CD4-positive, alpha-beta memory T cell (primary cell): ENCODE measurements around the gene CAMK2G. TPM values are rescaled to one million over a fixed set of nuclear protein-coding genes. Genes with fewer than 3 reads are reported as not detected.
A peak's percentile ranks its signal among the peaks of the same experiment; 100 is the strongest.

ENCODE experiments used
- CTCF ChIA-PET: fragments of 350-600 bp; sonication (Branson Sonifier 250); formaldehyde crosslinking; loops from one replicate; lab custom pipeline; 2021; ENCODE audit warnings: inconsistent platforms; ENCODE audit not compliant: partially characterized antibody; lab: Charles Lee
- POLR2A ChIA-PET: fragments of 350-600 bp; sonication (Branson Sonifier 250); formaldehyde crosslinking; loops from one replicate; lab custom pipeline; 2021; ENCODE audit not compliant: partially characterized antibody; lab: Charles Lee
- DNase-seq, 5 donors: peaks; one replicate each; pipeline versions ENCODE4 v3.0.0 to v3.0.0-alpha.2; 2020 to 2022; ENCODE audit warnings: mixed read lengths in 1 of 5
- H3K27ac ChIP-seq: one replicate; pipeline ENCODE4 v1.7.0; 2013; ENCODE audit warnings: low read depth, low read length
- H3K27me3 ChIP-seq: 2 replicates; pipeline ENCODE4 v1.7.0; 2013; ENCODE audit warnings: mild to moderate bottlenecking, low read length, moderate library complexity; ENCODE audit not compliant: insufficient read depth
- H3K36me3 ChIP-seq: 2 replicates; pipeline ENCODE4 v1.7.0; 2013; ENCODE audit warnings: mild to moderate bottlenecking, low read length, moderate library complexity; ENCODE audit not compliant: insufficient read depth
- H3K4me1 ChIP-seq: 2 replicates; pipeline ENCODE4 v1.7.0; 2013; ENCODE audit warnings: mild to moderate bottlenecking, low read length, moderate library complexity; ENCODE audit not compliant: insufficient read depth
- H3K4me3 ChIP-seq, 2 donors: one replicate each; pipeline ENCODE4 v1.7.0; 2013; ENCODE audit warnings: low read length in 2 of 2, mild to moderate bottlenecking in 1 of 2
- H3K9me3 ChIP-seq, 2 donors: one replicate each; pipeline ENCODE4 v1.7.0; 2013; ENCODE audit warnings: low read length in 2 of 2, control low read depth in 1 of 2; ENCODE audit not compliant: control insufficient read depth in 1 of 2
- H3K27ac Mint-ChIP-seq, 7 donors: one replicate each; pipeline ENCODE4 v1.8.0; 2020 to 2021; ENCODE audit warnings: mixed read lengths in 7 of 7, mild to moderate bottlenecking in 6 of 7, inconsistent platforms in 3 of 7, moderate library complexity in 3 of 7
- H3K27me3 Mint-ChIP-seq, 2 donors: one replicate each; pipeline ENCODE4 v1.8.0; 2020 to 2021; ENCODE audit warnings: mixed read lengths in 2 of 2
- H3K36me3 Mint-ChIP-seq, 2 donors: one replicate each; pipeline ENCODE4 v1.8.0; 2020 to 2021; ENCODE audit warnings: mixed read lengths in 2 of 2, inconsistent platforms in 1 of 2, mild to moderate bottlenecking in 1 of 2
- H3K4me1 Mint-ChIP-seq, 4 donors: one replicate each; pipeline ENCODE4 v1.8.0; 2020 to 2021; ENCODE audit warnings: mixed read lengths in 4 of 4, mild to moderate bottlenecking in 1 of 4
- H3K4me3 Mint-ChIP-seq, 8 donors: one replicate each; pipeline ENCODE4 v1.8.0; 2020 to 2021; ENCODE audit warnings: mixed read lengths in 8 of 8, mild to moderate bottlenecking in 7 of 8, moderate library complexity in 6 of 8, inconsistent platforms in 3 of 8
- H3K9me3 Mint-ChIP-seq, 8 donors: one replicate each; pipeline ENCODE4 v1.8.0; 2020 to 2021; ENCODE audit warnings: mixed read lengths in 8 of 8, mild to moderate bottlenecking in 5 of 8, inconsistent platforms in 3 of 8, moderate library complexity in 1 of 8
- intact Hi-C: fragments of 100-400 bp; cut with micrococcal nuclease; formaldehyde crosslinking; loops from one replicate; pipeline ENCODE4 v1.15.1; 2023
- polyA plus RNA-seq, 2 donors: library from polyadenylated mRNA; unstranded; fragments of 300-500 nt; fragmentation: Illumina TruSeq; gene quantifications; one replicate each; pipeline ENCODE4 v1.2.3, GENCODE V29; 2021
- total RNA-seq, 2 experiments: library from RNA; stranded (reverse); gene quantifications; one replicate each; pipeline ENCODE4 v1.2.3, GENCODE V29; 2021

The CAMK2G gene
- total and polyA plus RNA-seq, 4 experiments from 2014 or later = 3.8 to 70.4 (median 36.0) TPM

DNA sequence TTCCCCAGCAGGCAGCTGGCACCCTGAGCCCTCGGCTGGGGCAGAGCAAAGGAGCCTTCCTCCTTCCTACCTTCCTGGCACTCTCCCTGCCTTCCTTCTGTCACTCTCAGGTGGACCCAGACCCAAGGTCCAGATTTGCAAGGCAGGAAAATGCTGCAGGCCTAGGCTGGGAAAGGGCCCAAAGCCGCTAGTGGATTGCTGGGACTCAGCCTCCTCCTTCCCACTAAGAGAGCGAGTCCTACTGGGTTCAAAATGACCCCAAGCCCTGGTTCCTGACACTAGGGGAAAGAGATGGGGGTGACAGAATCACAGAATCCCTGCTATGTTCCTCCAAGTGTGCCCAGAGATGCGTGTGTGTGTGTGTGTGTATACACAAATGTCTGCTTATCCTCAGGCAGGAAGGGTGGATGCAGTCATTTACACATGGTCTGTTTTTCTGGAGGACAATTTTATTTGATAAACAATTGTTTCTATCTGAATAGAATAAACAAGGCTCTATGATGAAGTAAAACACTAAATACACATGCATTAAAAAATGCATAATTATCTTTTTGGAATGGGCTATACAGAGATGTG, 35.3 kb upstream of the CAMK2G start:
- peaks cover 13% of the 10 kb centered on the region for H3K27me3 ChIP-seq
- H3K27me3 Mint-ChIP-seq = peaks cover 24 to 28% of the 10 kb centered on the region in 2 donors
- H3K36me3 ChIP-seq = no peaks in the 10 kb centered on the region
- ChIA-PET CTCF (interaction anchor here (1.4 kb wide), 1 partner anchor 23 kb away, joined by 3 read pairs; no protein-coding TSS in a partner anchor), POLR2A (interaction anchor here (1.2 to 2.2 kb wide), 2 partner anchors 22 to 31 kb away, joined by 5 to 11 read pairs; no protein-coding TSS in a partner anchor)
- H3K27ac Mint-ChIP-seq = no peak overlapping the region
- H3K36me3 Mint-ChIP-seq = no peaks in the 10 kb centered on the region
- DNase-seq = no peak
- H3K4me3 ChIP-seq = no peak overlapping the region
- H3K9me3 Mint-ChIP-seq = no peaks in the 10 kb centered on the region
- H3K9me3 ChIP-seq = no peaks in the 10 kb centered on the region
- intact Hi-C loops = loop anchor here (2.0 kb wide), 1 partner anchor 15 kb away; no protein-coding TSS in a partner anchor
- peaks cover 16 to 36% (median 24%) of the 10 kb centered on the region in 4 donors for H3K4me1 Mint-ChIP-seq
- H3K4me3 Mint-ChIP-seq = peak overlapping the region in 6 of 8 donors; percentile 7 to 89 (median 84)
- H3K27ac ChIP-seq = no peak overlapping the region
- peaks cover 29% of the 10 kb centered on the region for H3K4me1 ChIP-seq

DNA sequence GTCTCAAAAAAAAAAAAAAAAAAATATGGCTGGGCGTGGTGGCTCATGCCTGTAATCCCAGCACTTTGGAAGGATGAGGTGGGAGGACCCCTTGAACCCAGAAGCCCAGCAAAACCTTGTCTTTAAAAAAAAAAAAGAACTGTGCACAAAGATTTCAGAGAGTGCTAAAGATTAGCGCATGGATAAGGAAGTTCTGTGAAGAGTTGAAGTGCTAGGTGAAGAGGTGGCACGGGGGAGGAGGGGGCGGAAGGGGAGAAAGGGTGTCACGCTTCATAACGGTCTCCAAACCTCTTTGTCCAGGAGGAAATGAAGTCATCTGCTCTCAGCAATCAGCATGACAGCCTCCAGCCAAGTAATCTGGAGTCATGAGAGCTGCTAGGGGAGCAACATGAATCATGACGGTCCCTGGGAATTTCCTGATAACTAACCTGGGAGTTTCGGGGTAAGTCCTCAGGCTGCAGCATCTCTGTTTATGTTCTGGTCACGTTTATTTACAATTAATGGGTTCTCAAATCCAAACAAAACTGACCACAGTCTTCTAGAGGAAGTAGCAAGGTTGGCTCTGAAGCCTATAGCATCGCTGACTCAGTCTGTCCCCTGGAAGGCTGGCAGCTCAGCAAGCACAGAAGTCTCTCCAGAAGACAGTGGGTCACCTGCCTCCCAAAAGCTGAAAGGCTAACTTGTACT, 34.6 kb upstream of the CAMK2G start:
- peaks cover 23 to 28% of the 10 kb centered on the region in 2 donors for H3K27me3 Mint-ChIP-seq
- Histone ChIP-seq H3K4me1 (peaks cover 29% of the 10 kb centered on the region), H3K36me3 (no peaks in the 10 kb centered on the region), H3K4me3 (no peak overlapping the region), H3K27ac (no peak overlapping the region), H3K27me3 (peaks cover 13% of the 10 kb centered on the region), H3K9me3 (no peaks in the 10 kb centered on the region)
- peak overlapping the region in 1 of 7 donors; percentile 56 for H3K27ac Mint-ChIP-seq
- H3K4me3 Mint-ChIP-seq = peak overlapping the region; percentile 54 to 84 (median 68)
- H3K36me3 Mint-ChIP-seq = no peaks in the 10 kb centered on the region
- ChIA-PET POLR2A (interaction anchor here (1.2 kb wide), 1 partner anchor 9 kb away, joined by 3 read pairs; no protein-coding TSS in a partner anchor), CTCF (interaction anchor here (1.4 to 2.0 kb wide), 2 partner anchors 23 to 29 kb away, joined by 3 to 6 read pairs; no protein-coding TSS in a partner anchor)
- peaks cover 16 to 36% (median 24%) of the 10 kb centered on the region in 4 donors for H3K4me1 Mint-ChIP-seq
- intact Hi-C loops = no loop called here
- H3K9me3 Mint-ChIP-seq = no peaks in the 10 kb centered on the region
- peak; percentile 25 to 80 (median 34) for DNase-seq

DNA sequence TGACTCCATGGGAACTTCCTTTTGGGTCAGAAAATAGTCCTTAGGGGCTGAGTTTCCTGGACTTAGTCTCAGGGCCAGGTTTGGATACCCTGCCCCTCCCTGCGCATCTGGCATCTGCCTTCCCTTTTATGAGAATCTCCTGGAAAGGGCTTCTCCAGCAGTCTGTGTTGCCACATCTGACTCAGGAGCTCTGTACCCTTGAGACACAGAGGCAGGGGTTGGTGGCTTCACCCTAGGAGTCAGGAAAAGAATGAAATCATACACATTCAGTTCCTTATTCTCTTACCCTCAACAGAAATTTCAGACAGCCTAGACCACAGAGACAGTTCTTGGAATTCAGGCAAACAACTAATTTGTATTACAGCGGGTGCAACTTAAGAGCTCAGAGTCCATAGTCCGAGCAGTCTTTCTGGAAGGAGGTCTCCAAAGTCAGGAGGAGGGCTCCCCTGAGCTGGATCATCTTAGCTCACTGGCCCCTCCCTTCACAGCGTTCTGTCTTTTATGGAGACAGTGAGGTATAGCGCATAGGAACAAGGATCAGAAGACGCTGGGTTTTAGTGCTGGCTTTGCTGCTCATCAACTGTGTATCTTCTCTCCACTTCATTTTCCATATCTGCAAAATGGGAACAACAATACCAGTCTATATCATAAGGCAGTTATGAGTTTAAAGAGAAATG, 33.6 kb upstream of the CAMK2G start:
- Mint-ChIP-seq H3K27ac (no peak overlapping the region), H3K4me1 (peaks cover 16 to 36% (median 24%) of the 10 kb centered on the region in 4 donors), H3K9me3 (no peaks in the 10 kb centered on the region), H3K4me3 (peak overlapping the region in 6 of 8 donors; percentile 3 to 72 (median 39)), H3K27me3 (peaks cover 23 to 26% of the 10 kb centered on the region in 2 donors), H3K36me3 (no peaks in the 10 kb centered on the region)
- peaks cover 29% of the 10 kb centered on the region for H3K4me1 ChIP-seq
- no peak overlapping the region for H3K27ac ChIP-seq
- no peaks in the 10 kb centered on the region for H3K9me3 ChIP-seq
- H3K27me3 ChIP-seq = peaks cover 13% of the 10 kb centered on the region
- no peak for DNase-seq
- ChIA-PET POLR2A (interaction anchor here (1.2 kb wide), 1 partner anchor 10 kb away, joined by 3 read pairs; no protein-coding TSS in a partner anchor), CTCF (interaction anchor here (1.0 to 2.0 kb wide), 4 partner anchors 19 to 32 kb away, joined by 3 to 7 read pairs (median 4); no protein-coding TSS in a partner anchor)
- H3K36me3 ChIP-seq = no peaks in the 10 kb centered on the region
- H3K4me3 ChIP-seq = no peak overlapping the region
- intact Hi-C loops = no loop called here

DNA sequence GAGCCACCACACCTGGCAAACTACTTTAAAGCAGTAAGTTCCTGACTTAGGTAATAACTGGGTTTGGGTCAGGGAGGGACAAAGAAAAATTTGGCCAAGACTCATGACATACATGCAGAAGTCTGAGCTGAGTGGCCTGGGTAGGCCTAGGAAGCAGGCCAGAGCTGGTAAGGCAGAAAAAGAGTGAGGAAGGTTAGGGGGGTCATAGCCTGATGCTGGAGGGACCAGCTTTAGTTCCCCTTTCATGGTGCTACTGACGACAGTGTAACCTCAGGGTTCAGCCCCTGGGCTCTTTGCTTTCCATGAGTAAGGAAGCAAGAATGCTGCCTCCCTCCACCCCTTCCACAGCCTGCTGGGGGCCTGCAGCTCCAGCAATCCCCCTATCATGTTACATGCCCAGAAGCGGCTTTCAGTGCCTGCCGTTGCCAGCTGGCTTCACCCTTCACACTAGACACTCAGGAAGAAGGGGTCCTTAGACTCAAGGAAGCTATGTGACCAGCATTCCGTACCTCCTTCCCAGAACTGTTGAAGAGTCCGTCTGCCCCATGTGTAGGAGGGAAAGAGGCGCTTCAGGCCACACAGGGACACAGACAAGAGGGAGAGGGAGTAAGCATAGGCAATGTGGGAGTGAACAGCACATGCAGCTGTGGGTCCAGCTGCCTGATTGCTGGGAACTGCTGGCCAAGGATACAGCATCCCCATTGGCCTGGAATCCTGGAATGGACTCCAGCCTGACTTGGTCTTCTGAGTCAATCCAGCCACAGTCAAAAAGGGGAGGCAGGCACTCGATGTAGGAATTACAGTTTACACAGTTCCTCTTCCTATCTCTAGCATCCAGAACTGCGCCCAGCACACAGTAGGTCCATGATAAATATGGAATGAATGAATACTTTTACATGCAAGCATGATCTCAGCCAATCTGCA, 32.4 kb upstream of the CAMK2G start:
- Mint-ChIP-seq H3K27ac (no peak overlapping the region), H3K4me3 (no peak overlapping the region), H3K9me3 (no peaks in the 10 kb centered on the region), H3K27me3 (peaks cover 22 to 24% of the 10 kb centered on the region in 2 donors), H3K4me1 (peaks cover 16 to 34% (median 22%) of the 10 kb centered on the region in 4 donors), H3K36me3 (no peaks in the 10 kb centered on the region)
- Histone ChIP-seq H3K36me3 (no peaks in the 10 kb centered on the region), H3K27me3 (peaks cover 7% of the 10 kb centered on the region), H3K9me3 (no peaks in the 10 kb centered on the region), H3K4me3 (no peak overlapping the region), H3K4me1 (peaks cover 26% of the 10 kb centered on the region), H3K27ac (no peak overlapping the region)
- DNase-seq = no peak
- POLR2A ChIA-PET = no interaction called here
- intact Hi-C loops = no loop called here
- CTCF ChIA-PET = interaction anchor here (1.8 to 2.1 kb wide), 2 partner anchors 21 to 34 kb away, joined by 6 to 8 read pairs; no protein-coding TSS in a partner anchor

DNA sequence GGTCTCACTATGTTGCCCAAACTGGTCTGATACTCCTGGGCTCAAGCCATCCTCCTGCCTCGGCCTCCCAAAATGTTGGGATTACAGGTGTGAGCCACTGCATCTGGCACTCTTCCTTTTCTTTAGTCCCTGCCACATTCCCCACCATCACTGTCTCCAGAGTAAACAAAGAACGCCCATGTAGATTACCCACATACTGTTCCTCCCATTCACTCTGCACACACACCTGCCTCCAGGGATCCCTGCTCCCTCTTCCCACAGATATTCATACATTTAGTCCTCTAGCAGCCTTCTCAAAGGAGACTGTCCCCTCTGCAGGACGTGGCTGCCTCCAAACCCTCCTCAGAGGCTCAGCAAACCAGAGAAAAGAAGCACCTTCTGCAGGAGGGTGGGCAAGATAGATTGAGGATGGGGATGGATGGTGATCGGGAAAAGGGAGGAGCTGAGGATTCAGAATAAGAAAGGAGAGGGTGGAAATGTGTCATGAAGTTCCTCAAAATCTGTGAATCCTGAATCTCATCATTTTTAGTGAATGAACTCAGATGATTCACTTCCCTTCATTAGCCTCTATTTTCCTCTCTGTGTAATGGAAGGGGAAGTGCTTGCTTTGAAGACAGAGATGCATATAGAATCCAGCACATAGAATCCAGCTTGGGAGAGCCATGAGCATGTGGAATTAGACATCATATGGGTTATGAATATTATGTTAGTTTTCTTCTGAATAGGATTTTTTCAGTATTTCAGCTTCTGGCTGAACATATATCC, 31.1 kb upstream of the CAMK2G start:
- H3K9me3 ChIP-seq = no peaks in the 10 kb centered on the region
- peaks cover 16% of the 10 kb centered on the region for H3K4me1 ChIP-seq
- no peak overlapping the region for H3K4me3 Mint-ChIP-seq
- H3K27me3 ChIP-seq = peaks cover 1% of the 10 kb centered on the region
- intact Hi-C loops = no loop called here
- CTCF ChIA-PET = interaction anchor here (1.8 to 2.1 kb wide), 2 partner anchors 20 to 35 kb away, joined by 6 to 8 read pairs; no protein-coding TSS in a partner anchor
- H3K27ac Mint-ChIP-seq = no peak overlapping the region
- peaks cover 17 to 20% of the 10 kb centered on the region in 2 donors for H3K27me3 Mint-ChIP-seq
- no peak overlapping the region for H3K4me3 ChIP-seq
- no peak overlapping the region for H3K27ac ChIP-seq
- no peak for DNase-seq
- POLR2A ChIA-PET = no interaction called here
- peaks cover 9 to 23% (median 15%) of the 10 kb centered on the region in 4 donors for H3K4me1 Mint-ChIP-seq
- H3K36me3 Mint-ChIP-seq = no peaks in the 10 kb centered on the region
- H3K9me3 Mint-ChIP-seq = no peaks in the 10 kb centered on the region
- no peaks in the 10 kb centered on the region for H3K36me3 ChIP-seq

DNA sequence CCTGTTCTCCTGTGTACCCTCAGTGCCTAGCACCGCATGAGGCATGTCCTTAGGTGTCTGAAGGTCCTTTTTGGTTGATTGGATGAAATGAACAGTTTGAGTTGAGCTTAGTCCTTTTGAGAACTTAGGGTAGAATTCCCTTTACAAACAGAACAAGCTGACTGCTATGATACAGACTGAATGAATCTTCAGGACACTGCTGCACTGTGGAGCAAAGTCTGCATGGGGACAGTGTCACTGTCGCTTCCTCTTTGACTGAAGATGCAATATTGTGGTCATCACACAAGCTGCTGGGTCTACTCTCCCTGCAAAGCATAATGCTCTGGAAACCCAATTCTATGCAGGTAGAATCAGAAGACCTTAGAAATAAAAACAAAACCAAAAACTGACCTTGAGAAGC, 28.0 kb upstream of the CAMK2G start:
- CTCF ChIA-PET = interaction anchor here (1.0 to 3.9 kb wide), 3 partner anchors 16 to 38 kb away, joined by 3 to 20 read pairs (median 11); no protein-coding TSS in a partner anchor
- no peak overlapping the region for H3K27ac Mint-ChIP-seq
- intact Hi-C loops = no loop called here

More for the DNA sequence above, 28.0 kb upstream of the CAMK2G start:
- Histone ChIP-seq H3K27ac (no peak overlapping the region), H3K4me3 (no peak overlapping the region), H3K36me3 (no peaks in the 10 kb centered on the region), H3K9me3 (no peaks in the 10 kb centered on the region), H3K4me1 (no peaks in the 10 kb centered on the region), H3K27me3 (no peaks in the 10 kb centered on the region)
- no peaks in the 10 kb centered on the region for H3K36me3 Mint-ChIP-seq
- no peaks in the 10 kb centered on the region for H3K4me1 Mint-ChIP-seq
- POLR2A ChIA-PET = interaction anchor here (0.6 to 0.8 kb wide), 2 partner anchors 11 to 25 kb away, joined by 3 read pairs; no protein-coding TSS in a partner anchor
- DNase-seq = no peak
- peaks cover 12 to 13% of the 10 kb centered on the region in 2 donors for H3K27me3 Mint-ChIP-seq
- no peak overlapping the region for H3K4me3 Mint-ChIP-seq
- no peaks in the 10 kb centered on the region for H3K9me3 Mint-ChIP-seq
